ENCODE results near the gene NEGR1. TPM values are rescaled to one million over a fixed set of nuclear protein-coding genes. Genes with fewer than 3 reads are reported as not detected.

Gene NEGR1
- total and polyA plus RNA-seq, 4 donors, result 0.86 to 7.3 (median 2.5) TPM

DNA sequence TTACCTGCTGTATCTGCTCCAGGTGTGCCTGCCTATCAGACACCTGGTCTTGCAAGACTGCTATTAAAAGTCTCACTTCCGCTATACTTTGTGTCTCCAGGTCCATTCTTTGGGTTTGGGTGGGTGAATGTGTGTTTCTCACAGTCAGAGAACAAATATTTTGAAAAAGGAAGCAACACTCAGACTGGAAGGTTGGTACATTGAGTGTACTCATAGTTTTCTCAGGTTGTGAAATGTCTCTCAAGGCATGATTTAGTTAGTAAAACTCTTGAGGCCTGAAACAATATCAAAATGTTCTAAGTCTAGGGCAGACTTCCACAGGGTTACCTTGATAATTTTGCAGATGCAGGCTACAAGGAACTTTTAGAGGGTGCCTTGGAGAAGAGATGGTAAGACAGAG lies 771.6 kb downstream of the NEGR1 start:
- Histone ChIP-seq H3K9me3 (ENCODE audit: control insufficient read depth in 4 of 4, insufficient read depth in 3 of 4, low read length in 3 of 4) (peaks cover 0 to 6% (median 0%) of the 10 kb centered on the region in 4 donors), H3K27me3 (ENCODE audit: control insufficient read depth in 3 of 3, insufficient read depth in 3 of 3, low read length in 2 of 3) (no peaks in the 10 kb centered on the region), H3K9ac (ENCODE audit: insufficient read depth in 1 of 2, low read length in 2 of 2) (no peak overlapping the region), H3K4me1 (ENCODE audit: control insufficient read depth in 5 of 5, insufficient read depth in 5 of 5, low read length in 5 of 5) (no peaks in the 10 kb centered on the region), H3K4me3 (no peak overlapping the region), H3K27ac (ENCODE audit: low read depth in 1 of 2, low read length in 1 of 2) (no peak overlapping the region), H3K36me3 (ENCODE audit: control insufficient read depth in 4 of 4, insufficient read depth in 4 of 4, low read length in 4 of 4) (no peaks in the 10 kb centered on the region)
- 71 to 82% methylated on average over 1 of the region's 1 CpG for WGBS, 2 donors
- no peak for DNase-seq
- TF ChIP-seq, protein P1, sequence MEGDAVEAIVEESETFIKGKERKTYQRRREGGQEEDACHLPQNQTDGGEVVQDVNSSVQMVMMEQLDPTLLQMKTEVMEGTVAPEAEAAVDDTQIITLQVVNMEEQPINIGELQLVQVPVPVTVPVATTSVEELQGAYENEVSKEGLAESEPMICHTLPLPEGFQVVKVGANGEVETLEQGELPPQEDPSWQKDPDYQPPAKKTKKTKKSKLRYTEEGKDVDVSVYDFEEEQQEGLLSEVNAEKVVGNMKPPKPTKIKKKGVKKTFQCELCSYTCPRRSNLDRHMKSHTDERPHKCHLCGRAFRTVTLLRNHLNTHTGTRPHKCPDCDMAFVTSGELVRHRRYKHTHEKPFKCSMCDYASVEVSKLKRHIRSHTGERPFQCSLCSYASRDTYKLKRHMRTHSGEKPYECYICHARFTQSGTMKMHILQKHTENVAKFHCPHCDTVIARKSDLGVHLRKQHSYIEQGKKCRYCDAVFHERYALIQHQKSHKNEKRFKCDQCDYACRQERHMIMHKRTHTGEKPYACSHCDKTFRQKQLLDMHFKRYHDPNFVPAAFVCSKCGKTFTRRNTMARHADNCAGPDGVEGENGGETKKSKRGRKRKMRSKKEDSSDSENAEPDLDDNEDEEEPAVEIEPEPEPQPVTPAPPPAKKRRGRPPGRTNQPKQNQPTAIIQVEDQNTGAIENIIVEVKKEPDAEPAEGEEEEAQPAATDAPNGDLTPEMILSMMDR (IDR thresholded peaks at IDR 0.05; ENCODE audit: control extremely low read depth, extremely low read depth), result no peak
- no peak for ATAC-seq (ENCODE audit: insufficient read depth, low FRiP score)

GRCh38 chr1:71509051-71509595 lies 773.2 kb downstream of the NEGR1 start:
- Histone ChIP-seq H3K4me3 (no peak overlapping the region), H3K9me3 (ENCODE audit: control insufficient read depth in 4 of 4, insufficient read depth in 3 of 4, low read length in 3 of 4) (peaks cover 0 to 6% (median 0%) of the 10 kb centered on the region in 4 donors), H3K27ac (ENCODE audit: low read depth in 1 of 2, low read length in 1 of 2) (no peak overlapping the region), H3K36me3 (ENCODE audit: control insufficient read depth in 4 of 4, insufficient read depth in 4 of 4, low read length in 4 of 4) (no peaks in the 10 kb centered on the region), H3K9ac (ENCODE audit: insufficient read depth in 1 of 2, low read length in 2 of 2) (no peak overlapping the region), H3K4me1 (ENCODE audit: control insufficient read depth in 5 of 5, insufficient read depth in 5 of 5, low read length in 5 of 5) (no peaks in the 10 kb centered on the region), H3K27me3 (ENCODE audit: control insufficient read depth in 3 of 3, insufficient read depth in 3 of 3, low read length in 2 of 3) (no peaks in the 10 kb centered on the region)
- TF ChIP-seq, protein P1 (IDR thresholded peaks at IDR 0.05; ENCODE audit: control extremely low read depth, extremely low read depth), result no peak
- ATAC-seq (ENCODE audit: insufficient read depth, low FRiP score), result no peak
- no peak for DNase-seq
- 88 to 89% methylated on average over 4 of the region's 4 CpGs for WGBS, 2 donors

GRCh38 chr1:71502006-71502405 lies 780.3 kb downstream of the NEGR1 start:
- TF ChIP-seq, protein P1 (IDR thresholded peaks at IDR 0.05; ENCODE audit: control extremely low read depth, extremely low read depth), result no peak
- no peaks in the 10 kb centered on the region for H3K9me3 ChIP-seq (ENCODE audit: control insufficient read depth in 4 of 4, insufficient read depth in 3 of 4, low read length in 3 of 4)
- H3K27ac ChIP-seq (ENCODE audit: low read depth in 1 of 2, low read length in 1 of 2), result no peak overlapping the region
- WGBS, 2 donors, result 29 to 47% methylated on average over 6 of the region's 6 CpGs
- H3K4me3 ChIP-seq, result no peak overlapping the region
- H3K27me3 ChIP-seq (ENCODE audit: control insufficient read depth in 3 of 3, insufficient read depth in 3 of 3, low read length in 2 of 3), result no peaks in the 10 kb centered on the region
- H3K4me1 ChIP-seq (ENCODE audit: control insufficient read depth in 5 of 5, insufficient read depth in 5 of 5, low read length in 5 of 5), result no peaks in the 10 kb centered on the region
- DNase-seq (no peak), ATAC-seq (ENCODE audit: insufficient read depth, low FRiP score) (no peak)
- no peak overlapping the region for H3K9ac ChIP-seq (ENCODE audit: insufficient read depth in 1 of 2, low read length in 2 of 2)
- H3K36me3 ChIP-seq (ENCODE audit: control insufficient read depth in 4 of 4, insufficient read depth in 4 of 4, low read length in 4 of 4), result no peaks in the 10 kb centered on the region

GRCh38 chr1:71498542-71498941 lies 783.8 kb downstream of the NEGR1 start:
- no peaks in the 10 kb centered on the region for H3K4me1 ChIP-seq (ENCODE audit: control insufficient read depth in 5 of 5, insufficient read depth in 5 of 5, low read length in 5 of 5)
- no peak overlapping the region for H3K9ac ChIP-seq (ENCODE audit: insufficient read depth in 1 of 2, low read length in 2 of 2)
- H3K9me3 ChIP-seq (ENCODE audit: control insufficient read depth in 4 of 4, insufficient read depth in 3 of 4, low read length in 3 of 4), result no peaks in the 10 kb centered on the region
- no peak overlapping the region for H3K4me3 ChIP-seq
- TF ChIP-seq, protein P1 (IDR thresholded peaks at IDR 0.05; ENCODE audit: control extremely low read depth, extremely low read depth), result no peak
- DNase-seq, result no peak
- no peaks in the 10 kb centered on the region for H3K36me3 ChIP-seq (ENCODE audit: control insufficient read depth in 4 of 4, insufficient read depth in 4 of 4, low read length in 4 of 4)
- ATAC-seq (ENCODE audit: insufficient read depth, low FRiP score), result no peak
- H3K27me3 ChIP-seq (ENCODE audit: control insufficient read depth in 3 of 3, insufficient read depth in 3 of 3, low read length in 2 of 3), result no peaks in the 10 kb centered on the region
- H3K27ac ChIP-seq (ENCODE audit: low read depth in 1 of 2, low read length in 1 of 2), result no peak overlapping the region

Measured in lung (tissue), 12 donors.